DMS79 treated with DMSO at 0.1 percent for 48 hours (cell line): Measurements from ENCODE around the gene SPOUT1.
"Not testable (repeated sequence)": the region's sequence is repeated elsewhere in the genome, so short reads cannot be mapped to it uniquely, and the experiment has no call there.

Experiments
- DNase-seq: peaks from one replicate; lab custom pipeline; 2025; lab: John Stamatoyannopoulos, UW

SPOUT1 gene, protein sequence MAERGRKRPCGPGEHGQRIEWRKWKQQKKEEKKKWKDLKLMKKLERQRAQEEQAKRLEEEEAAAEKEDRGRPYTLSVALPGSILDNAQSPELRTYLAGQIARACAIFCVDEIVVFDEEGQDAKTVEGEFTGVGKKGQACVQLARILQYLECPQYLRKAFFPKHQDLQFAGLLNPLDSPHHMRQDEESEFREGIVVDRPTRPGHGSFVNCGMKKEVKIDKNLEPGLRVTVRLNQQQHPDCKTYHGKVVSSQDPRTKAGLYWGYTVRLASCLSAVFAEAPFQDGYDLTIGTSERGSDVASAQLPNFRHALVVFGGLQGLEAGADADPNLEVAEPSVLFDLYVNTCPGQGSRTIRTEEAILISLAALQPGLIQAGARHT

DNA sequence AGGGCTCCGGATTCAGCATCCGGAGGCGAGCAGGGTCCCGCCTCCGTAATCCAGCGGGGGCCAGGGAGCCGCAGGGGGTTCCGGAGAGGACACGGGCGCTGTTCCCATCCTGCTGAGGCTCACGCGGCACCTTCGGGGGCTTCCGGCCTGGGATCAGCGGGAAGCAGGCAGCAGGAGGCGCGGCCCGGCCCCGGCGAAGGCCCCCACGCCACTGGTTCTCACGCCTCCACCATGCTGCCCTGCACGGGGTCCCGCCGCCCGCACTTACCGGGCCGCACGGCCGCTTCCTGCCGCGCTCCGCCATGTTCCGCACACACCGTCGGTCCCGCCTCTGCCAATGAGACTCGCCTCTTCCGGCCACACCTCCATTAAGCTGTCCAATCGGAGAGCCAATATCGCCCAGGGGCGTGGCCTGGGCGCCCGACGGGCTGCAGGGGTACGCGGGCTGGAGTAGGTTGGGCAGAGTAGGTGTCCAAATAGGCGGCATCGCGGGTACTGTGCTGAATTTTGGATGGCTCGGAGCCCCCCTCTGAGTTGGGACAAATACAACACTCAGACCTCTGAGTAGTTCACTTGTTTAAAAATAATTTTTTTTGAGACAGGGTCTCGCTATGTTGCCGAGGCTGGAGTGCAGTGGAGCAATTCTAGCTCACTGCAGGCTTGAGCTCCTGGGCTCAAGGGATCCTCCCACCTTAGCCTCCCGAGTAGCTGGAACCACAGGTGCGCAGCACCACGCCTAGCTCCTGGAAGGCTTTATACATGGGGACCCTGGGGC, at the start of gene SPOUT1:
Gene SPOUT1, minus strand, starts transcription at position 318 of the 775 bp plus-strand sequence. Its CDS starts 14 bp downstream, at position 304.
- peak; percentile 92 for DNase-seq

DNA sequence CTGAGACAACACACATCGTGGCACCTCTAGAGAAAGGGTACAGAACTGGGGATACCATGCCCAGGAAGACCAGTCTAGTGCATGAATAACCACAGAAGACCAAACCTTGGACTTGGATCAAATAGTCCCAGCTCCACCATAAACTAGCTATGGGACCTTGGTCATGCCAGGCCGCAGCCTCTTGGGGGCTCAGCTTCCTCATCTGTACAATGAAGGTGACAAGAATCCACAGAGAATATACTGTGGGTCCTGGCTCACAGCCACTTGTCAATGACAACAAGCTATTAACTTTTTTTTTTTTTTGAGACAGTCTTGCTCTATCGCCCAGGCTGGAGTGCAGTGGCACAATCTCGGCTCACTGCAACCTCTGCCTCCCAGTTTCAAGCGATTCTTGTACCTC, 48.3 kb upstream of the SPOUT1 start:
- DNase-seq = no peak

DNA sequence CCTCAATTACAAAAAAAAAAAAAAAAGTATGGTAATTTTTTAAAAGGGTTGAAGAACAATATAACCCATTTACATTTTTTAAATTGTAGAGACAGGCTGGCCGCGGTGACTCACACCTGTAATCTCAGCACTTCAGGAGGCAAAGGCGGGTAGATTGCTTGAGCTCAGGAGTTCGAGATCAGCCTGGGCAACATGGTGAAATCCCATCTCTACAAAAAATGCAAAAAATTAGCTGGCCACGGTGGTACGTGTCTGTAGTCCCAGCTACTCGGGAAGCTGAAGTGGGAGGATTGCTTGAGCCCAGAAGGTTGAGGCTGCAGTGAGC, 41.3 kb upstream of the SPOUT1 start:
- not testable (repeated sequence) for DNase-seq

DNA sequence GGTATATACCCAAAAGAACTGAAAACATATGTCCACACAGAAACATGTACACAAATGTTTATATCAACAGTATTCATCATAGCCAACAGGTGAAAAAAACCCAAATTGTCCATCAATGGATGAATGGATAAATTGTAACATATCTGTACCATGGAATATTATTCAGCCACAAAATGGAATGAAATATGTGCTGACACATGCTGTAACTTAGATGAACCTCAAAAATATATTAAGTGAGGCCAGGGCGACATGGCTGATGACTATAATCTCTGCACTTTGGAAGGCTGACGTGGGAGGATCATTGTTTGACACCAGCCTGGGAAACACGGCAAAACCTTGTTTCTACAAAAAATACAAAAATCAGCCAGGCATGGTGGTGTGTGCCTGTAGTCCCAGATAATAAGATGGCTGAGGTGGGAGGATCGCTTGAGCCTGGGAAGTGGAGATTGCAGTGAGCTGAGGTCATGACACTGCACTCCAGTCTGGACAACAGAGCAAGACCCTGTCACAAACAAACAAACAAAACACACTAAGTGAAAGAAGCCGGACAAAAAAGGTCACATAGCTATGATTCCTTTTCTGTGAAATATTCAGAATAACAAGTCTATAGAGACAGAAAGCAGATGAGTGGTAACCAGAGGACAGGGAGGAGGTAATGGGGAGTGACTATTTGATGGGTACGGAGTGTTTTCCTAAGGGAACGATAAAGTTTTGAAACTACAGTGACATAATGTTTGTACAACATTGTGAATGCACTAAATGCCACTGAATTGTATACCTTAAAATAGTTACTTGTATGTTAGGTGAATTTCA, 40.7 kb upstream of the SPOUT1 start:
- no peak for DNase-seq

DNA sequence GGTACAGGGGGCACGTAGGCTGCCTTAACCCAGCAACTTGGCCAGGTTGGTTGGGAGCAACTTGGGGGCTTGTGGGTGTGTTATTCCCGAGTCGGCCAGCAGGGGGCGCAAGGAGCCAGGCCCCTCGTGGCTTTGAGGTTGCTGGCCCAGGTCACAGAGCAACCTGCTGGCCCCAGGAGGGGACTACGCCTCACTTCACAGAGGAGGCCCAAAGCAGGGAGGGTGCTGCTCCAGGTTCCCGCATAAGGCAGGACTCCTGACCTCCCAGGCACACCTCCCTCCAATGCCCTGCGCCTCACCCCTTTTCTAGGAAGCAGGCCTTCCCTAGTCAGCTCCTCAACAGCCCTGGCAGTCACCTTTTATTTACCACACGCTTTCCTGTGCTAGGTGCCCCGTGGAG, 34.1 kb upstream of the SPOUT1 start:
- peak; percentile 13 for DNase-seq

DNA sequence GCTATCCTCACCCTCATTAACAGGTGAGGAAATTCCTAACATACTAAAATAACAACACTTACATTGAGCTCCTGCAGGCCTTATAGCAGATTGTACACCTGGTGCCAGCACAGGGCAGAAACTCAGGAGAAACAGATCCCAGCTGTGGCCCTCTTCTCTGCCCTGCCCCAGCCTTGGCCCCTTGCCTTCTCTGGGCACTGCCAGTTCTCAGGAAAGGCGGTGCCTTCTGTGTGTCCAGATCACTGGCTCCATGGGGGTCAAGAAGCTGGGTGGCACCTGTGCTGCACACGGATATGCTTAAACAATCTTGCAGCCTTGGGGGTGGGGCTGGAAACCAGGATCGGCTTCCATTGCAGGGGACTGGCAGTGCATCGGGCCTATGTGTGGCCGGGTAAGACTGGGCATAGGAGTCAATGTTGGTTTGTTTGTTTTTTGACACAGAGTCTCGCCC, 32.8 kb upstream of the SPOUT1 start:
- no peak for DNase-seq

DNA sequence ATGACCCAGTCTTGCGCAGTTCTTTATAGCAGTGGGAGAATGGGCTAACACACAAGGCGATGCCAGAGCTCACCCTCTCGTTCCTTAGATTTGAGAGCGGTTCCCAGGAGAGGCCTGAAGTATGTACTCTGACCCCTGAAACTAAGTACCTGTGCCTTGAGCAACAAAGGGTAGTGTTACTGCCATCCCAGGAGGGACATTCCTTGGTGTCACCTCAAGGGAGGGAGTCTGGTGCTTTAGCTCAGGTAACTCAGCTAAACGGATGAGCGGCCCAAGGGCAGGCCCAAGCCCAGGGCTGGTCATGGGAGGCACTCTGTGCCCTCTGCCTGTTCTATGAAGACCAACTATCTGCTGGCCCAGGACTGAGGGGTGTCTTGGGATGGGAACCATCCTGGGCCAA, 31.9 kb upstream of the SPOUT1 start:
- DNase-seq = no peak

DNA sequence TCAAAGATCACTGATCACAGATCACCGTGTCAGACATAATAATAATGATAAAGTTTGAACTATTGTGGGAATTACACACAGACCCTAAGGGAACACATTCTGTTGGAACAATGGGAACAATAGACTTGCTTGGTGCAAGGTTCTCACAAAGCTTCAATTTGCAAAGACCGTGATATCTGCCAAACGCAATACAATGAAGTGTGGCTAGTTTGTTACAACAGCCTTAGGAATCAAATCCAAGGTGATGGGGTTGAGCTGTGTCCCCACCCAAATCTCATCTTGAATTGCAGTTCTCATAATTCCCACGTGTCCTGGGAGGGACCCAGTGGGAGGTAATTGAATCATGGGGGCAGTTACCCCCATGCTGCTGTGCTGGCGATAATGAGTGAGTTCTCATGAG, 31.3 kb upstream of the SPOUT1 start:
- no peak for DNase-seq

DNA sequence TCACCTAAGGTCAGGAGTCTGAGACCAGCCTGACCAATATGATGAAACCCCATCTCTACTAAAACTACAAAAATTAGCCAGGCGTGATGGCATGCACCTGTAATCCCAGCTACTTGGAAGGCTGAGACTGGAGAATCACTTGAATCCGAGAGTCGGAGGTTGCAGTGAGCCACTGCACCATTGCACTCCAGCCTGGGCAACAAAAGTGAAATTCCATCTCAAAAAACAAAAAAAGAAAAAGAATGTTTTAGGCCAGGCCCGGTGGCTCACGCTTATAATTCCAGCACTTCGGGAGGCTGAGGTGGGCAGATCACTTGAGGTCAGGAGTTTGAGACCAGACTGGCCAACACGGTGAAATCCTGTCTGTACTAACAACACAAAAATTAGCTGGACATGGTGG, 28.9 kb upstream of the SPOUT1 start:
- not testable (repeated sequence) for DNase-seq

DNA sequence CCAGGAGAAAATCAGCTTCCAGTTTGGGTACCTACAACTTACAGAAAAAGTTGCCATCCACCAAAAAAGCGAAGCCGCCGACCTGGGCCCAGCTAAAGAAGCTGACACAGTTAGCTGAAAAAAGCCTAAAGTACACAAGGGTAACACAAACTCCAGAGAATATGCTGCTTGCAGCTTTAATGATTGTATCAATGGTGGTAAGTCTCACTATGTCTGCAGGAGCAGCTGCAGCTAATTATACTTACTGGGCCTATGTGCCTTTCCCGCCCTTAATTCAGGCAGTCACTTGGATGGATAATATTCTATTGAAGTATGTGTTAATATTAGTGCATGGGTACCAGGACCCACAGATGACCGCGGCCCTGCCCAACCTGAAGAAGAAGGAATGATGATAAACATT, 24.9 kb upstream of the SPOUT1 start:
- not testable (repeated sequence) for DNase-seq

DNA sequence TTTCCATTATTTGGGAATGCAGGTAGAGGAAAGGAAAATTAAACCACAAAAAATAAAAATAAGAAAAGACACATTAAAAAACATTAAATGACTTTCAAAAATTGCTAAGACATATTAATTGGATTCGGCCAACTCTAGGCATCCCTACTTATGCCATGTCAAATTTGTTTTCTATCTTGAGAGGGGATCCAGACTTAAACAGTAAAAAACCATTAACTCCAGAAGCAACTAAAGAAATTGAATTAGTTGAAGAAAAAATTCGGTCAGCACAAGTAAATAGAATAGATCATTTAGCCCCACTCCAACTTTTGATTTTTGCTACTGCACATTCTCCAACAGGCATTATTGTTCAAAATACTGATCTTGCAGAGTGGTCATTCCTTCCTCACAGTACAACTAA, 23.1 kb upstream of the SPOUT1 start:
- DNase-seq = not testable (repeated sequence)

DNA sequence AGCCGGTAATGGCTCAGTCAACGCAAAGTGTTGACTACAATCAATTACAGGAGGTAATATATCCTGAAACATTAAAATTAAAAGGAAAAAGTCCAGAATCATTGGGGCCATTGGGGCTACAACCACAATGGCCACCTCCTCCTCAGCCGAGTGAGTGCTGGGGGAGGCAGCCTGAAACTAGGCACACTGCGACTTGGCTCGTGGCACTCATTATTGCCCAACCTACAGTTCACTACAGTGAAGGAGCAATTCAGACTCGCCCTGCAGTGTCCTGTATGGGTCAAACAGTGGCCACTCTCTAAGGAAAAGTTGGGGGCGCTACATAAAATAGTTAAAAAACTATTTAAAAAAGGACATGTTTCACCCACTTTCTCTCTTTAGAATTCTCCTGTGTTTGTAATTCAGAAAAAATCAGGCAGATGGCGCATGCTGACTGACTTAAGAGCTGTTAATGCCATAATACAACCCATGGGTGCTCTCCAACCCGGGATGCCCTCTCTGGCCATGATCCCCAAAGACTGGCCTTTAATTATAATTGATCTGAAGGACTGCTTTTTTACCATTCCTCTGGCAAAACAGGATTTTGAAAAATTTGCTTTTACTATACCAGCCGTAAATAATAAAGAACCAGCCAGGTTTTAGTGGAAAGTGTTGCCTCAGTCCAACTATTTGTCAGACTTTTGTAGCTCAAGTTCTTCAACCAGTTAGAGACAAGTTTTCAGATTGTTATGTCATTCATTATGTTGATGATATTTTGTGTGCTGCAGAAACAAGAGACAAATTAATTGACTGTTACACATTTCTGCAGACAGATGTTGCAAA, 22.4 kb upstream of the SPOUT1 start:
- not testable (repeated sequence) for DNase-seq

DNA sequence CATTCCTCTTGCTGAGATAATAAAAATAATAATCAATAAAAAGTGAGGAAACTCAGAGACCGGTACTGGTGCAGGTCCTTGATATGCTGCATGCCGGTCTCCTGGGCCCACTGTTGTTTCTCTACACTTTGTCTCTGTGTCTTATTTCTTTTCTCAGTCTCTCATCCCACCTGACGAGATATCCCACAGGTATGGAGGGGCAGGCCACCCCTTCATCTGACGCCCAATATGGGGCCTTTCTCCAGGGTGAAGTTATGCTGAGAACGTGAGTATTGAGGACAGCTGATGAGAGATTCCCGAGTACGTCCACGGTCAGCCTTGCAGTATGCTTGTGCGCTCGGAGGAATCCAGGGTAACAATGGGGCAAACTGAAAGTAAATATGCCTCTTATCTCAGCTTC, 21.4 kb upstream of the SPOUT1 start:
- not testable (repeated sequence) for DNase-seq

DNA sequence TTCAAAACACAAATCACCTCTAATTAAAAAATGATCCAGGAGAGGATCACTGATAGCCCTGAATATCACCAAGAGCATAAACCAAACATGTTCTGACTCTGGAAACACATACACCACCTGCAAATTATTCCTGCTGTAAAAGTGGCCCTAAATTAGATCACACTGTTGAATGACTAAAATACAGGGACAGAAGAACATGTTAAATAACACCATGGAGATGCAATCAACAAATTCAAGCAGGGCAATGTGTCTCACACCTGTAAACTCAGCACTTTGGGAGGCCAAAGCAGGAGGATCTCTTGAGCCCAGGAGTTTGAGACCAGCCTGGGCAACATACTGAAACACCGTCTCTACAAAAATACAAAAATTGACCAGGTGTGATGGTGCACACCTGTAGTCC, 18.2 kb upstream of the SPOUT1 start:
- no peak for DNase-seq

DNA sequence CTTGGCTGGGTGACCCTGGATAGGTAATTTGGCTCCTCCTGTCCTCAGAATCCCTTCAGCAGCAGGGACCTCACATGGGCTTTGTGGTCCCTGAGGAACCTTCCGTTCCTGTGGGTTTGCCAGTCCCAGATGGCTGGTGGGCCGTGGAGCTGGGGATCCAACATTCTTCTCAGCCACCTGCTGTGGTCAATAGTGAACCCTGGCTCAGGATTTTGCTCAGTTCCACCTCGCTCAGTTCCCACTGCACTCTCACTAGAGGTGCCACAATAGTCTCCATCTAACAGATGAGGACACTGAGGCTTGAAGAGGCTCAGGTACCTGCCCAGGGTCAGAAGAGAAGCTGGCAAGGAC, 17.1 kb upstream of the SPOUT1 start:
- DNase-seq = no peak

DNA sequence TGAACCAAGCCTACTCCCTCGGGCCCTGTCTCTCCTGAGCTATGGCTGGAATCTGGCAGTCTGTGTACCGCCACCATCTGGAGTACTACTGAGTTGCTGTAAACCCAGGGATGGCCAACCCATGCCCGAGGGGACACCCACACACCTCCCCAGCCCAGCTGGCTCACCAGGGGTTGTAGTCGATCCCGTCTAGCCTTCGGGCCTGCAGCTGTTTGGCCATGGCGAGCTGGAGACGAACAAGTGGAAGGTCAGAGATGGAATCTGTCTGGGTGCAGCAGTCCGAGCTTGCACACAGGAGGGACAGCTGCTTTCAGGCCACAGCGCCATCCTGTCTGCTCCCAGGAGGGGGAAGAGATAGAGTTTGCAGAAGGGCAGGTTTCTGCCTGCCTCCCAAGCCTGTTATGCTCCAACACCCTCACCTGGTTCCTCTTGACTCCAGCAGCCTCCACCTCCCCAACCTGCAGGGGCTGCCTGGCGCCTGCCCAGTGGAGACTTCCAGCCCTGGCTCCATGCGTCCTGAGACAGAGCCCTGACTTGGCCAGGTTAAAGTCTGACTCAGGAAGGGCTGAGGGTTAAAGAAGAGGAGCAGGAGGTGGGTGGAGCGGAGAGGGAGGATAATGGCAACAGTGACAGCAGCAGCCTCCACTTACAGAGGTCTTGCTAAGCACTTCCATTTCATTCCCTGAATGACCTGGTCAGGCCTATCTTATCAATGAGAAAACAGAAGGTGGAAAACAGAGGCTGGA, 15.8 kb upstream of the SPOUT1 start:
- DNase-seq = peak; percentile 94

DNA sequence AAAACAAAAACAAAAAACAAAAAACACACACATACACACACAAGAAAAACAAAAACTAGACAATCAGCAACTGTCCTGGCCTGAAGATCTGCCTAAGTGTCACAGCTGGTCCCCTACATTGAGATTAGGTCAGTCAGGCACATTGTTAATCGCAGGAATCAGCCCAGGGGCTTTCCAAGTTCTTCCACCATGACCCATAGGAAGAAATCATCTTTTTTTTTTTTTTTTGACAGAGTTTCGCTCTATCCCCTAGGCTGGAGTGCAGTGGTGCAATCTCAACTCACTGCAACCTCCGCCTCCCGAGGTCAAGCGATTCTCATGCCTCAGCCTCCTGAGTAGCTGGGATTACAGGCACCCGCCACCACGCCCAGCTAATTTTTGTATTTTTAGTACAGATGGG, 13.6 kb upstream of the SPOUT1 start:
- DNase-seq = not testable (repeated sequence)

DNA sequence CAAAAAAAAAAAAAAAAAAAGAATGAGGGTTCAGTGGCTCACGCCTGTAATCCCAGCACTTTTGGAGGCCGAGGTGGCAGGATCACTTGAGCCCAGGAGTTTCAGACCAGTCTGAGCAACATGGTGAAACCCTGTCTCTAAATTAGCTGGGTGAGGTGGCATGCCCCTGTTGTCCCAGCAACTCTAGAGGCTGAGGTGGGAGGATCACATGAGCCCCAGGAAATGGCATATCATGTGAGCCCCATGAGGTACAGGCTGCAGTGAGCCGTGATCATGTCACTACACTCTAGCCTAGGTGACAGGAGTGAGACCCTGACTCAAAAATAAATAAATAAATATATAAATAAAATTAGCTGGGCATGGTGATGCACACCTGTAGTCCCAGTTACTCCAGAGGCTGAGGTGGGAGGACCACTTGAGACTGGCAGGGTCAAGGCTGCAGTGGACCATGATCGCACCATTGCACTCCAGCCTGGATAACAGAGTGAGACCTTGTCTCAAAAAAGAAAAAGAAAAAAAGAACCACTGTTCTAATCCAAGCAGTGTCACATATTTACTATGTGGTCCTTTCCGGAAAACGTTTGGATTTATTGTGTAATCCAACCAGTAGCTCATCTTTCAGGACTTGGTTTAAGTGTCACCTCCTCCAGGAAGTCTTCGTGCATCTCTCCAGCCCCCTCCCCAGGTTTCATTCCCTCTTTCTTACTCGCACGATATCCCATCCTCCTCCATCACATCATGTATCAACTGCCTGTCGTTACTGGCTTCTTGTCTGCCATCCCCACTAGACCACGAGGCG, 12.3 kb upstream of the SPOUT1 start:
- DNase-seq = no peak

DNA sequence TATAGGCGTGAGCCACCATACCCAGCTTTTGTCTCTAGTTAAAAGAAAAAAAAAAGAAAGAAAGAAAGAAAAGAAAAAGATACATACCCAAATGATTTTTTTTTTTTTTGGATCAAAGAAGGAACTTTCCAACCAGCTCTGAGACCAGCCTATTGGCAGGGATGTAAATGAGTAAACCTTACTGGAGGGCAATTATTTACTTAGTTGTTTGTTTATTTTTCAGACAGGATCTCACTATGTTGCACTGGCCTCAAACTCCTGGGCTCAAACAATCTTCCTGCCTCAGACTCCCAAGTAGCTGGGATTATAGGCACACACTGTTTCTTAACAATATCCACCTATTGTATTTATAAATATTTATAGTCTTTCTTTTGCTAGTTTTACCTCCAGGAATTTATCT, 10.9 kb upstream of the SPOUT1 start:
- no peak for DNase-seq

DNA sequence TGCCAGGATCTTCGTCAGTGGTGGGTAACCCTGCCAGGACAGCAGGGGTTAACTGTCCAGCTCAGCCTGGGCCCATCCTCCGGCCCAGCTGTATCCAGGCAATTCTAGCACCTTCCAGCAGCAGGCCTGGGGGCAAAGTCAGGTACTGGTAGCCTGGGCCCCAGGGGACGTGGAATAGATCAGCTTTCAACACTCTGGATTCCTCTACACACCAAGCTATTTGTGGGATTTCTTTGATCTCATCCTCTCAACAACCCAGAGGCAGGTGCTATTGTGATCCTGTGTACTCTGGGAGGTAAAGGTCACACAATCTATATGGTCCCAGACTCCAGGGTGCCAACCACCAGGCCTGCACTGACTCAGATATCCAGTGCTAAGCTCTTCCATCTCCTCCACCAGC, 8.7 kb upstream of the SPOUT1 start:
- no peak for DNase-seq
